H9 (cell line): Measurements from ENCODE around the gene LONP2. TPM values are rescaled to one million over a fixed set of nuclear protein-coding genes. Genes with fewer than 3 reads are reported as not detected.

Experiments used
- DNase-seq: peaks from one replicate; pipeline ENCODE4 v3.0.0-alpha.2; 2017
- H2AFZ ChIP-seq: one replicate; pipeline ENCODE4 v1.6.1; 2013; ENCODE audit warnings: mild to moderate bottlenecking, low read length, control low read depth, moderate library complexity
- H2AK5ac ChIP-seq: 2 replicates; pipeline ENCODE4 v1.6.1; 2013; ENCODE audit warnings: low read length, control low read depth, mixed read lengths; ENCODE audit not compliant: insufficient read length
- H2BK120ac ChIP-seq: one replicate; pipeline ENCODE4 v1.6.1; 2013; ENCODE audit warnings: low read depth, mild to moderate bottlenecking, low read length, control low read depth, inconsistent platforms; ENCODE audit not compliant: poor library complexity, severe bottlenecking
- H2BK12ac ChIP-seq: 2 replicates; pipeline ENCODE4 v1.6.1; 2013; ENCODE audit warnings: low read length, control low read depth, mixed read lengths, low read depth; ENCODE audit not compliant: insufficient read length
- H2BK15ac ChIP-seq: 2 replicates; pipeline ENCODE4 v1.6.1; 2013; ENCODE audit warnings: low read depth, low read length, control low read depth
- H2BK20ac ChIP-seq: one replicate; pipeline ENCODE4 v1.6.1; 2013; ENCODE audit warnings: low read depth, mild to moderate bottlenecking, low read length, control low read depth, inconsistent platforms; ENCODE audit not compliant: poor library complexity, severe bottlenecking
- H2BK5ac ChIP-seq: 2 replicates; pipeline ENCODE4 v1.6.1; 2013; ENCODE audit warnings: low read length, control low read depth, mixed read lengths; ENCODE audit not compliant: insufficient read length
- H3K14ac ChIP-seq: 2 replicates; pipeline ENCODE4 v1.6.1; 2013; ENCODE audit warnings: low read length, control low read depth; ENCODE audit not compliant: insufficient read depth
- H3K18ac ChIP-seq: 2 replicates; pipeline ENCODE4 v1.6.1; 2013; ENCODE audit warnings: low read depth, mild to moderate bottlenecking, mixed read lengths, low read length, control low read depth; ENCODE audit not compliant: insufficient read length
- H3K23ac ChIP-seq: 2 replicates; pipeline ENCODE4 v1.6.1; 2013; ENCODE audit warnings: low read length, control low read depth, mixed read lengths, low read depth; ENCODE audit not compliant: insufficient read length
- H3K23me2 ChIP-seq: 2 replicates; pipeline ENCODE4 v1.6.1; 2013; ENCODE audit warnings: low read depth, mild to moderate bottlenecking, mixed read lengths, low read length, control low read depth; ENCODE audit not compliant: insufficient read length, poor library complexity, severe bottlenecking
- H3K27ac ChIP-seq: 2 replicates; pipeline ENCODE4 v1.5.1; 2013; ENCODE audit warnings: low read length, control low read depth, mixed read lengths, low read depth; ENCODE audit not compliant: insufficient read length
- H3K27me3 ChIP-seq: 2 replicates; pipeline ENCODE4 v1.6.1; 2013; ENCODE audit warnings: low read length, control low read depth, inconsistent platforms; ENCODE audit not compliant: insufficient read depth
- H3K4ac ChIP-seq: 2 replicates; pipeline ENCODE4 v1.6.1; 2013; ENCODE audit warnings: low read depth, mild to moderate bottlenecking, control low read depth, inconsistent platforms, low read length, moderate library complexity
- H3K4me1 ChIP-seq: 2 replicates; pipeline ENCODE4 v1.6.1; 2013; ENCODE audit warnings: low read length, control low read depth, inconsistent platforms; ENCODE audit not compliant: insufficient read depth
- H3K4me2 ChIP-seq: 2 replicates; pipeline ENCODE4 v1.6.1; 2013; ENCODE audit warnings: low read length, control low read depth, mixed read lengths; ENCODE audit not compliant: insufficient read length, insufficient read depth
- H3K56ac ChIP-seq: 2 replicates; pipeline ENCODE4 v1.6.1; 2013; ENCODE audit warnings: low read depth, mild to moderate bottlenecking, mixed read lengths, low read length, control low read depth; ENCODE audit not compliant: insufficient read length
- H3K79me1 ChIP-seq: 2 replicates; pipeline ENCODE4 v1.6.1; 2013; ENCODE audit warnings: low read depth, mild to moderate bottlenecking, moderate library complexity, low read length, control low read depth, inconsistent platforms; ENCODE audit not compliant: insufficient read depth, poor library complexity, severe bottlenecking
- H3K79me2 ChIP-seq: 2 replicates; pipeline ENCODE4 v1.6.1; 2013; ENCODE audit warnings: low read length, control low read depth, inconsistent platforms; ENCODE audit not compliant: insufficient read depth
- H3K9ac ChIP-seq: 2 replicates; pipeline ENCODE4 v1.6.1; 2013; ENCODE audit warnings: low read length, control low read depth, mixed read lengths; ENCODE audit not compliant: insufficient read length; ENCODE audit errors: extremely low read depth
- H3K9me3 ChIP-seq: one replicate; pipeline ENCODE4 v1.6.1; 2013; ENCODE audit warnings: low read depth, low read length, inconsistent platforms; ENCODE audit not compliant: control insufficient read depth
- H3T11ph ChIP-seq: one replicate; pipeline ENCODE4 v1.6.1; 2013; ENCODE audit warnings: mild to moderate bottlenecking, low read length, control low read depth, inconsistent platforms
- H4K20me1 ChIP-seq: one replicate; pipeline ENCODE4 v1.6.1; 2013; ENCODE audit not compliant: control insufficient read depth, insufficient read length, insufficient read depth
- H4K5ac ChIP-seq: 2 replicates; pipeline ENCODE4 v1.6.1; 2013; ENCODE audit warnings: low read depth, mild to moderate bottlenecking, mixed read lengths, low read length, control low read depth; ENCODE audit not compliant: insufficient read length
- H4K8ac ChIP-seq: replicated peaks from 2 replicates; pipeline ENCODE4 v1.6.1; 2013; ENCODE audit warnings: low read length, control low read depth, mixed read lengths, low read depth; ENCODE audit not compliant: insufficient read length
- H4K91ac ChIP-seq: 2 replicates; pipeline ENCODE4 v1.6.1; 2013; ENCODE audit warnings: low read depth, mild to moderate bottlenecking, moderate library complexity, mixed read lengths, low read length, control low read depth; ENCODE audit not compliant: insufficient read length
- H3K27ac Mint-ChIP-seq, 3 experiments: 2 replicates in 2 of 3; 3 replicates in 1 of 3; pipeline ENCODE4 v1.8.0; 2020 to 2021; ENCODE audit warnings: mixed read lengths in 3 of 3, mild to moderate bottlenecking in 1 of 3, moderate library complexity in 1 of 3
- H3K27me3 Mint-ChIP-seq: 2 replicates; pipeline ENCODE4 v1.8.0; 2021; ENCODE audit warnings: low read depth, mild to moderate bottlenecking, moderate library complexity, mixed read lengths
- H3K36me3 Mint-ChIP-seq, 3 experiments: 2 replicates in 2 of 3; 3 replicates in 1 of 3; pipeline ENCODE4 v1.8.0; 2020 to 2021; ENCODE audit warnings: low read depth in 3 of 3, mixed read lengths in 3 of 3; ENCODE audit not compliant: insufficient read depth in 1 of 3
- H3K4me1 Mint-ChIP-seq, 2 experiments: 2 replicates each; pipeline ENCODE4 v1.8.0; 2020; ENCODE audit warnings: mixed read lengths in 2 of 2
- H3K4me3 Mint-ChIP-seq, 2 experiments: 2 replicates in 1 of 2; 3 replicates in 1 of 2; pipeline ENCODE4 v1.8.0; 2020 to 2021; ENCODE audit warnings: mild to moderate bottlenecking in 2 of 2, mixed read lengths in 2 of 2, moderate library complexity in 1 of 2
- H3K9me3 Mint-ChIP-seq, 2 experiments: 2 replicates in 1 of 2; 3 replicates in 1 of 2; pipeline ENCODE4 v1.8.0; 2020; ENCODE audit warnings: mild to moderate bottlenecking in 2 of 2, mixed read lengths in 2 of 2, moderate library complexity in 1 of 2
- CTCF ChIP-seq: fragments of 200-600 bp; sonication (generic); conservative IDR thresholded peaks from 3 replicates; pipeline ENCODE4 v1.8.0; 2021; ENCODE audit warnings: antibody characterized with exemption, mild to moderate bottlenecking
- WGBS: extraction: QIAGEN DNeasy Blood & Tissue Kit; methylation state at CpG from one replicate; pipeline ENCODE4 v1.1.7; 2013; ENCODE audit warnings: missing lambda C conversion rate, low lambda C conversion rate, mixed read lengths; ENCODE audit not compliant: insufficient read length; ENCODE audit errors: extremely low coverage; 5-methylcytosine and 5-hydroxymethylcytosine counted together
- total RNA-seq: library from RNA; stranded (reverse); gene quantifications from 2 replicates; pipeline ENCODE4 v1.2.1, GENCODE V29; 2021

Gene LONP2
- total RNA-seq, 1 experiment from 2014 or later, result 27.8 TPM

- H3K9me3 ChIP-seq, result no peaks in the 10 kb centered on the region
These were observed 161.1 kb downstream of the LONP2 start for GRCh38 chr16:48405153-48405552.

More at GRCh38 chr16:48405153-48405552, 161.1 kb downstream of the LONP2 start:
- Mint-ChIP-seq H3K9me3 (no peaks in the 10 kb centered on the region), H3K27ac (no peak overlapping the region), H3K36me3 (no peaks in the 10 kb centered on the region), H3K4me3 (no peak overlapping the region), H3K27me3 (no peaks in the 10 kb centered on the region; the same call in none of the 2 replicates), H3K4me1 (peaks cover 8 to 12% of the 10 kb centered on the region in 2 experiments)
- Histone ChIP-seq H2BK12ac (no peak overlapping the region), H3K56ac (no peak overlapping the region), H3K79me2 (no peaks in the 10 kb centered on the region), H3K4me2 (no peak overlapping the region), H2BK20ac (no peak overlapping the region), H4K8ac (no peak overlapping the region), H3T11ph (no peak overlapping the region), H2BK5ac (no peak overlapping the region), H2AFZ (no peak overlapping the region), H3K23me2 (no peaks in the 10 kb centered on the region), H2AK5ac (no peak overlapping the region), H3K23ac (no peak overlapping the region), H3K14ac (no peak overlapping the region), H4K91ac (no peak overlapping the region), H3K9ac (no peak overlapping the region), H3K27ac (no peak overlapping the region), H3K18ac (no peak overlapping the region), H2BK15ac (no peak overlapping the region), H4K5ac (no peak overlapping the region), H4K20me1 (no peaks in the 10 kb centered on the region), H3K27me3 (no peaks in the 10 kb centered on the region), H3K79me1 (no peaks in the 10 kb centered on the region), H3K4me1 (no peaks in the 10 kb centered on the region), H3K4ac (no peak overlapping the region), H2BK120ac (no peak overlapping the region)
- DNase-seq, result no peak
- WGBS, result no CpG with 5 or more reads among the region's 1 CpG
- no peak for TF ChIP-seq CTCF
